GM21381 (cell line): ENCODE measurements around the gene C1QTNF9.
"Not testable (repeated sequence)": the region's sequence is repeated elsewhere in the genome, so short reads cannot be mapped to it uniquely, and the experiment has no call there.

ENCODE experiments used
- ATAC-seq: cut with Tn5 transposase; IDR thresholded peaks from one replicate; pipeline ENCODE4 v1.9.1; 2021; ENCODE audit warnings: mild to moderate bottlenecking, moderate library complexity; ENCODE audit not compliant: unreplicated experiment

Gene C1QTNF9

DNA sequence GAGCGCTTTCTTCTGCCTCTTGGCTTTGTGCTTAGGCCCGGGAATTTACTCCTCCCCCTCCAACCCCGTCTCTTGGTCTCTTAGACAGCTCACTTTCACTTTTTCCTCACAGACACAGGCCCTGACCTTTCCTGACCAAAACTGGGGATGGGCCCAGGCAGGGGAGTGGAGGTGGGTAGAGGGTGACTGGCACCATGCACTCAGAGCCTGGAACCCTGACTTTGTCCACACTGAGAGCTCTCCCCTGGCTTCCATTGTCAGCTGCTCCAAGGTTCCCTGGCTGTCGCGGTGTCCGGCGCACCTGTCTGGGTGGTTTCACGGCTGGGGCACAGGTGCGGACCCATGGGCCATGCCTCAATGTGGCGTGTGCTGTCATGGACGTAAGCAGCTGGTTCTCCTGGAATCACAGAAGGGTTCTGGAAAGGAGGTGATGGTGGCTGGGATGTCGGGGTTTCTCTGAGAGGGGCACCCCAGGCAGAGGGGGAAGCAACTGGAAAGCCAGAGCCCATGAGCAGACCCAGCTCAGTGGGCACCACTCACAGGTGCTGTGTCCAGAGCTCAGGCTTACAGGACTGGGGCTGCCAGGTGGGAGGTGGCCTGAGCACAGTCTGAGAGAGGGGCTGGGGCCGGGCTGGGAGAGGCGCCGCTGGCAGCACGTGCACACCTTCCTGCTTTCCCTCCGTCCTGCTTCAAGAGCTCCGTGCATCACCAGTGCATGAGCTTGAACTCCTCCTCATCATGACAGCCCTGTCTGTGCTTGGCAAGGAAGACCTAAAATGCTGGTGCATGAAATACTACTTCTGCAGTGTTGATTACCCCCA is 28.0 kb upstream of the C1QTNF9 start:
- ATAC-seq = no peak

DNA sequence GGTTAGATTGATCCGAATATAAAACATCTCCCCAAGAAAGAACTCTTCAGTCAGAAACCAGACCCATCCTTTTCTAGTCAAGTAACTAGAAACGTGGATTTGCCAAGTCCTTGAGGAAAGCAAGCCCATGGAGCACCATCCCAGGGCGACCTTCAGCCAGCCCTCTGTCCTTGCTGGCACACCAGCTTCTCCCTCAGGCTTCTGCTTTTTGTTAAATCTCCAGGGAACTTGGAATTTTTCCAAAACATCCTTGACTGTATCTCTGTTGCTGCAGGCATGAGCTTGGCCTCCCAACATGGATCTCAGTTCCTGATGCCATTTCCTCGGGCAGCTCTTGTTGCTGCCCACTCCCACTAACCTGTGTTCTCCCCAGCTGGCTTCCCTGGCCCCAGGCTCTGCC is 27.1 kb upstream of the C1QTNF9 start:
- no peak for ATAC-seq

DNA sequence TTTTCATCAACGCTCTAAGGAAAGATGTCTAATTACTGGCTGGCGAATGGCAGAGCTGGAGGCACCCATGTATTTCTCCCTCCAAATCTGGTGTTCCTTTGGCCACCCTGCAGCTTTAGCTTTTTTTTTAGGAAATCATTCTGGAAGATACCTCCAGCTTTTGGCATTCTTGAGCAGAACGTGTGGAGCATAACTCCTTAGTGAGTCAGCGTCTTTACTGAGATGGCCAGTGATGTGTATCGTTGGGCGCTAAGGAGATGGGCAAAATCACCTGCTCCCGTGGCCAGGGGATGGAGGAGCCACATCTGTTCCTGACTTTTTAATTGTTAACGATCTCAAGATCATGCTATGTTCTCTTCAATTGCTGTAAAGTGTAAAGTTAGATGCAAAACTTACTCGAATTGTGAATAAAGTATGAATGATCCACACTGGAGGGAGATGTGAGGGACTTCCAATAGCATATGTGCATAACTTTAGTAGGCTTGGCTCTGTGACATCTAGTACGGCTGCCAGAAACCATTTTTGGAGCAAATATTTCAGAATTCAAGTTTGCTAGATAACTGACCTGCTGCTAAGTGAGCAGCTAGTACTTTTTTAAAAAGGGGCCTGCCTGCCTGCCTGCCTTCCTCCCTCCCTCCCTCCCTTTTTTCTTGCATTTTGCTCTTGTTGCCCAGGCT is 24.4 kb upstream of the C1QTNF9 start:
- no peak for ATAC-seq

DNA sequence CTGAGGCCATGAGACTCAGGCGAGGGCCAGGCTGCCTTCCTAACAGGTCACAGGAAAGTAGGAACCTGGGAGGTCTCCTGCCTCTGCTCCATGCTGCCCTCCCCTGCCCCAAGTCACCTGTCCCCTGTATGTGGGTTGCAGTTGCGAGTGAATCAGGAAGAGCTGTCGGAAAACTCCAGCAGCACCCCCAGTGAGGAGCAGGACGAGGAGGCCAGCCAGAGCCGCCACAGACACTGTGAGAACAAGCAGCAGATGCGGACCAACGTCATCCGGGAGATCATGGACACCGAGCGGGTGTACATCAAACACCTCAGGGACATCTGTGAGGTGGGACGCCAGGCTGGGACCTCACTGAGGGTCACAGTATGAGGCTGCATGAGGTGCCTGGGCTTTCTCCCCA is 22.8 kb upstream of the C1QTNF9 start:
- ATAC-seq = no peak

DNA sequence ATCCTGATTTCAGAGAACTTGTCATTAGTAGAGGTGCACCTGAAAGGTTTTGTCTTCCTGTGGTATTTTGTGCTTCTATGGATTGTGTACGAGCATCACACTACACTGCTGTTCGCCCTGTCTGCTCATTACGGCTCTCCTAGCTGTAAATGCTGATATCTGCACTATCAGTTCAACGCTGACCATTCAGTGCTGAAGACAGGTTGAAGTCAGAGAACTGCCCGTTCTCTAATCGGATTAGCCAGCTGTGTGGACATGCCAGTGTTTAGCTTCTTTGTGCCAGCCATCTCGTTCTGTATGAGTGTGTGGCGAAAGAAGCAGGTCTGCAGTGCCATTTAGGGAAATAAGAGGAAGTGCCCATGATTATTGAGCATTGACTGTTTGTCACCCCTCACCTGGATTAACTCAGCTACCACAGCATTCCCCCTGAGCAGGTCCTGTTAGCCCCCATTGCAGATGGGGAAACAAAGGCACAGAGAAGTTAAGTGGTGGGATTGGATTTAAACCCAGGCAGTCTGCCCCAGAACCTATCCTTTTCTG is 21.6 kb upstream of the C1QTNF9 start:
- ATAC-seq = no peak

DNA sequence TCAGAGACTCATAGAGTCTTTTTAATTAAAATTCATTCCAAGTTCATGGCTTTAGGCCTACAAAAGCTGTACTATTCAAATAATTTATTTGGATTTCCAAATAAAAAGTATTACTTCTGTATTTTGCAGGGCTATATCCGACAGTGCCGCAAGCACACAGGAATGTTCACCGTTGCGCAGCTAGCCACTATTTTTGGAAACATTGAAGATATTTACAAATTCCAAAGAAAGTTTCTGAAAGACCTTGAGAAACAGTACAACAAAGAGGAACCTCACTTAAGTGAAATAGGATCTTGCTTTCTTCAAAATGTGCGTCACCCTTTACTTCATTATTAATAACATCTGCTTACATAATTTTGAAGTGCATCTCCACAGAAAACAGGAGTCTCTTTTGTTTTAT is 20.5 kb upstream of the C1QTNF9 start:
- ATAC-seq = no peak

DNA sequence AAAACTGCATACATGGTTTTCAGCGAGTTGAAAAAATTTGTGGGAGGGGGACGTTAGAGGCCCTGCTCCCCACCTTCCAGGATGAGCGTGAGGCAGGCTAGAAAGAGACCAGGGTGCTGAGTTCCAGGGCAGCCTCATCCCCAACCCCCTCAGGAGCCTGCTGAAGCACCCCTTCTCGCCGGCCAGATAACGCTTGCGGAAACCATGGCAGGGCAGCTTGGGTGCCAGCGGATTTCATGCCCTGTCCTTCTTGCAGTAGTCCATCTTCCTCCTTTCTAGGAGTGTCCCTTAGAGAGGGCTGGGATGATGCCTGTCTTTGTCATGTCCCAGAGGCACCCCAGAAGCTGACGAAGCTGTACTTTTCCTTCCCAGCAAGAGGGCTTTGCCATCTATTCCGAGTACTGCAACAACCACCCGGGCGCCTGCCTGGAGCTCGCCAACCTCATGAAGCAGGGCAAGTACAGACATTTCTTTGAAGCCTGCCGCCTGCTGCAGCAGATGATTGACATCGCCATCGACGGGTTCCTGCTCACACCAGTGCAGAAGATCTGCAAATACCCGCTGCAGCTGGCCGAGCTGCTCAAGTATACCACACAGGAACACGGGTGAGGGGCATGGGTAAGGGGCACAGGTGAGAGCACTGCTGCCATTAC is 19.0 kb upstream of the C1QTNF9 start:
- ATAC-seq = no peak

DNA sequence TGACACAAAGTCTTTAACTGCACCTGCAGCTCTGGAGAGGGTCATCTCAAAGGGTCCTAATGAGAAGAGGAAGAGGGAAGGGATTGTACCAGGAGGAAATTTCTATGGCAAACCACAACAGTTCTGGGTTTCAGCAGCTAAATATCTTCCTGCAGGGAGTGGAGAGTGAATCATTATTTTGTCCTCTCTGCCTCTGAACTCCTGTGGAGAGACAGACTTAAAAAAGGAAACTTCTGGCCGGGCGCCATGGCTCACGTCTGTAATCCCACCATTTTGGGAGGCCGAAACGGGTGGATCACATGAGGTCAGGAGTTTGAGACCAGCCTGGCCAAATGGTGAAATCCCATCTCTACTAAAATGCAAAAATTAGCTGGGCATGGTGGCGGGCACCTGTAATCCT is 16.9 kb upstream of the C1QTNF9 start:
- no peak for ATAC-seq

DNA sequence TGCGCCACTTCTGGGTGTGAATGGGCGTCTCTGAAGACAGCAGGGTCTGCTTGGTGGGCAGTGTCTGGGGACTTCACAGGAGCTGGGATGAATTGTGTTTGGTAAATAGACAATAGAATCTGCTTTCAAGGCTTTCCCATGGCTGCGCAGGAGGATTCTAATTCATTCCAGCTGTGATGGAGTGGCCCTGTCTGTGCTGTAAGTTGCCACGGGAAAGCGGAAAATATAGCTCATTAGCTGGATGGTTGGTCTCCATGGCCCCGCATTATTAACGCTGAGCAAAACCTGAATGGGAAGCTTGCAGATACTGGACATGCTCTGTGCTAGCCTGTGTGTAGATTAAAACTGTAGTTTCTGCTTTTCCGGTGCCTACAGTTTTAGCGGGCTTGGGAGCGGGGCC is 15.6 kb upstream of the C1QTNF9 start:
- ATAC-seq = no peak

DNA sequence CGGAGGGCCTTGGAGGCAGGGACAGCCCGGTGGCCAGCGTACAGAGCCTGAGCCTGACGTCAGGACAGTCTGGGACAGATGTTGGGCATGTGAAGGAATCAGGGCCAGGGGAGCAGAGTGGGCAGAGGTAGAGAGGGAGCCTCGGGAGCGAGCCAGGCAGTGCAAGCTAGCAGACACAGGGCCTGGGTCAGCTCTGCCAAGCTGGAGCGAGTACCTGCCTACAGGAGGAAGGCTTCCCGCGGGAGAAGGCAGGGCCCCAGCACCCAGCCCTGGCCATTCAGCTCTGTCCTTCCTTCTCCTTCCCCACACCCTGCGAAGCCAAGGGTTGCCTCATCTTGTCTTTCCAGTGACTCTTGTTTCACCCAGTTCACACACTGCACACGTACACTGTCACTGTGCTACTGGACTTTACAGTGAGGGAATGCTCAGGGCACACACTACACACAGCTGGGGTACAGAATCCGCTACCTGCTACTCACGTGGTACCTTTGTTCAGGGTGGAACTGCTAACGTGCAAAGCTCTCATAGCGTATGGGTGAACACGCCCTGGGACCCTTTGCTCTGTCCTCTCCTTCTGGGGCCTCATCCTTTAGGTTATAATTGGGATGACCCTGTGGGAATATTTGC is 9.8 kb upstream of the C1QTNF9 start:
- ATAC-seq = no peak

DNA sequence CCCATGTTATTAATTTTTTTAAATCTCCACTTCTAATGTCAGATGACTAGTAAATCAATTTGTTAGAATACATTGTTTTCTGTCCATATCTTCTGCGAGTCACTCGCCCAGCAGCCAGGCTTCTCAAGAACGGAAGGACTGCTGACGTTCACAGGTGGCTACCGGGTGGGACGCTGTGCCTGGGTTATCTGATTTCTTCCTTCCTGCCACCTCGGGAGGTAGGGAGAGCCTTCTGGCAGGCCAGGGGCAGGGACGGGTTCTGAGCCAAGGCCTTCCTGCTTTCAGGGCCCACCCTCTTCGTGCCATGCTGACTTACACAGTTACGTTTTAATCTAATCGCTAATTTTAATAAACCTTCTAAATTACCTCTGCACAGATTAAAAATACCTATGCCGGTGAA is 7.9 kb upstream of the C1QTNF9 start:
- no peak for ATAC-seq

DNA sequence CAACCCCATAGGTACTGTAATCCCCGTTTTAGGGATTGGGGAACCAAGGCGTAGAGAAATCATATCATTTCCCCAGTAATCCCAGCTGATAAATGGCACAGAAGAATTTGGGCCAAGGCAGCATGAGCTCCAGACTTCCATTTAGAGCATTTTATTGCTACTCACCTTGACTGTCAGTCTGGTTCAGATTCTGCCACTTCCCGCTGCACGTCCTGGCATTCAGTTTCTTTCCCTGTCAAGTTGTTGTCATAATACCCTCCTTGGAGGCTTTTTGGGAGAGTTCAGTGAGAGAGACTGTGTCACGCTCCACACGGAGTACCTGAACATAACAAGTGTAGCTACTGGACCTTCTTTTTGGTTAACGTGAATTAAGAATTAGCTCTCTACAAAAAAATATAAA is 7.5 kb upstream of the C1QTNF9 start:
- no peak for ATAC-seq

DNA sequence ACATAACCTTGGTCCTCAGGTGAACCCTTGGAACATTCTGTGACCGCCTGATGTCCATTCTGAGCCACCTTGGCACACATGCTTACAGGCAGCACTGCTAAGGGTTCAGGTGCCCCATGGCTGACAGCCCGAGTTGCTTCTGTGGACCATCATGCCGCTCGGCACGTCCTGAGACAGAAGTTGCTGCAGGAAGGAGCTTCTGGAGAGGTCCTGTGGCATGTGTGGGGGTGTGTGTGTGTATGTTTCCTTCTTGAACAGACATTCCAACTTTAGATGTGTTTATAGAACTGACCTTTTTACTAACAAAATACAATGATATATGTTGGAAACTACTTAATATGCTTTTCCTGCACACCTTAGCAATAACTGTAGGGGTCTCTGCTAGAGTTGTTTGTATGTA is 4.8 kb upstream of the C1QTNF9 start:
- no peak for ATAC-seq

DNA sequence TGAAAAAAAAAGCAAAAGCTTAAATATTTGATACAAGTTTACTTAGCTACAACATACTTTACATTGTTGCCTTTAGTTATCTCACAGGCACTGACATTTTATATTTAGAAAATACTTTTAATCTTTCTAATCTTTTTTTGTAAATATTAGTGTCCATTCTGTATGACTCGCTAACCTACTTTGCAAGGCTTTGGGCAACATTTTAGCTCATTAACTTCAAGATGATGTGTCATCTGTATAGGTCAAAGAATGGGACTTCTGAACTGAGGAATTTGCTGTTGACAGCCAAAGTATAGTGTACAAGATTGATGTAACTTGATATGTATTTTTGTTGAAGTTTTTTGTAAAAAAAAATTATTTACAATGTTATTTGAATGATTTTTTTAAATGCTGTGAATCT is 2.7 kb upstream of the C1QTNF9 start:
- ATAC-seq = no peak

DNA sequence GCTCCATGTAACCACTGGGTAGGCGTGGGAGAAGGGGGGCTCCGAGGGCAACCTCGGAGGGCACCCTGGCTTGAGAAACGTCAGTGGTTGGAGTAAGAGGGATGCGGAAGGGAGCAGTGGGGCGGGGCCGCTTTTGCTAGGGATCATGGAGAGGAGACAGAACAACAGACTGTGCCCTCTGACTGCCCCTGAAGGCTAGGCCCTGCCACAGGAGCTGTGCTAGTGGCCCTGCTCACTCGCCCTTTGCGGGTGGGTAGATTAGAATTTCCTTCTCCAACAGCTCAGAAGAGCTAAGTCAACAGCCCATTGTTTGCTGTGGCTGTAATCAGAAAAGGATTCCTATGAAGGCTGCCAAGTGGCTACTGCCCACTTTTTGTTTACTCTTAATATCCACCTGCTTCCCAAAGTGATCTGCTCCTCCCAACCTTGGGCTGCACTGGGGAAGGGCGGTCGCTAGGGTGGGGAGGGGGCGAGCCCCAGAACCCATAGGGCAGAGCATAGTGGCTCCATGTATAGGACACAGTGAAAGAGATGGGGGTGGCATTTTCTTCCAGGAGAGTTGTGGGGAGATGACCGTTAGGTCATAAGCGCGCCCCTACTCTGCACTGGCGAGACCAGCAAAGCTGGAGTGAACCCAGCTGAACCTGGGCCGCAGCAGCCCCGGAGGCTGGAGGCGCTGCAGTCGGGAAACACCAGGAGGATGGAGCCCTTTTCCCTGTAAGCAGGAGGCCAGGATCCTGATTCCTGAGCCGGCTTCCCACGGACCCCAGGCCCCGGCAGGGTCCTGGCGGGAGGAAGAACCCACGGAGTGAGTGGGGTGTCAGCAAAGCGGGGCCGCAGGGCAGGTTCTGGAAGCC is 1.9 kb upstream of the C1QTNF9 start:
- no peak for ATAC-seq

DNA sequence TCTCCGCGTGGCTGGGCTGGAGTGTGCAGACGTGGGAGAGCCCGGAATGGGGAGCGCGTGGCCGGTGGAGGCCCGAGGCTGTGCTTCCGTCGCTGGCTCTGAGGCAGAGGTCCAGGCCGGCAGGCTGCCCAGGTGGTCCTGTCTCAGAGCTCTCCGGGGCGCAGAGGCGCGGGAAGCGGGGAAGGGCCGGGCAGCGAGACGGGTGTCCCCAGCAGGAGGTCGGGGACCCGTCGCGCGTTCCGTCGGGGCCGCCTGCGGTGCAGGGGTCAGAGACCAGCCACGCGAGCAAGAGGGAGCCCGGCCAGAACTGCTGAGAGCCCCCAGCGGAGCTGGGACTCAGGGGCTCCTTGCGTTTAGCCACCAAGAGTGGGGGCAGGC is 1.3 kb upstream of the C1QTNF9 start:
- ATAC-seq = no peak

DNA sequence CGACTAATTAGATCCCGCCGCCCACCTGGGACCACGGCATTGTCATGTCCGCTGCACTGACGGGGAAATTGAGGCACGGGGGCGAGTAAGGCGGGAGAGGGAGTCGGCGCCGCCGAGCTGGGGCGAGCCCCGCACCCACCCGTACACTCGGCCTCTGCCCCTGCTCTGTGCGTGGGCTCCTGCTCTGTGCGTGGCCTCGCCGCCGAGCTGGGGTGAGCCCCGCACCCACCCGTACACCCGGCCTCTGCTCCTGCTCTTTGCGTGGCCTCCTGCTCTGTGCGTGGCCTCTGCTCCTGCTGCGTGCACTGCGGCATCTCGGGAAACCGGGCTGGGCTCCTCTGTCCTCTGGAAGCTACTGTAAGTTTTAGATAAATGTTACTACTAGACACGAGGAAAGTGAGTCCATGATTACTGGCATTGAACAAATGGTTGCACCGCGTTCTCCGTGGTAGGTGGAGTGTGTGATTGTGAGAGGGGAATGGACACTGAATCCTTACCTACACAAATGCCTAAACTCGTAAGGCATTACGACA is 826 bp upstream of the C1QTNF9 start:
- ATAC-seq = no peak

DNA sequence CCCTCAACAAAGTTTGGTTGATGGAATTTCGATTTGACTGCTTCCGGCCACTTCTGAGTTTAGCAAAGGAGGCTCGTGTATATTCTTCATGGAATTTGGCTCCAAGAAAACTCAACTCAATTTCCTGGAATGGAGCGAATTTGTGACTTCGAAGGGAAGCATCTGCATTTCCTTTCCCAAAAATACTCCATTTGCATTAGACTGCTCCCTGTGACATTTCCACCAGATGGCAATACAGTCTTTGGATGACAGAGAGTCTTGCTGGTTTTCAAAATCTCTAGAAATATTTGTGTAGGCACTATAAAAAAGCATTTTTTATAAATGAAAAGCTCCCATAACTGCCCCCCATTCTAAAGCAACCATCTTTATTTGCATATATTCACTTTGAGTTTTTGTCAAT is 4.1 kb downstream of the C1QTNF9 start:
- no peak for ATAC-seq

DNA sequence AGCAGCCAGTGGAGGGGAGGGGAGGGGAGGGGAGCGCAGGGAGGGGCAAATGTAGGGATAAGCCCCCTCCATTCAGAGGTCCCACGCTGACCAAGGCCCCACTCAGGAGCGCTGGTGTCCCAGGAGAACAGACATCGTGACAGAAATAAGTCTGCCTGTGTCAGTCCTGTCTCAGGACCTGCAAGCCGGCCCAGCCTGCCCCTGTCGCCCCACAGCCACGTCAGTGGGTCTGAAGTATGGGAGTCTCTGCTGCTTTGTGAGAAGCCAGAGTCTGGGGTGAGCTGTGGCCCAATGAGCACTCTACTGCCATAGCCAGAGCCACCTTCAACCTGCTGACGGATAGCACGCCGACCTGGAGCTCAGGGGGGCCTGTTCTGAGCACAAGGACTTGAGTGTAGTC is 8.5 kb downstream of the C1QTNF9 start:
- not testable (repeated sequence) for ATAC-seq

DNA sequence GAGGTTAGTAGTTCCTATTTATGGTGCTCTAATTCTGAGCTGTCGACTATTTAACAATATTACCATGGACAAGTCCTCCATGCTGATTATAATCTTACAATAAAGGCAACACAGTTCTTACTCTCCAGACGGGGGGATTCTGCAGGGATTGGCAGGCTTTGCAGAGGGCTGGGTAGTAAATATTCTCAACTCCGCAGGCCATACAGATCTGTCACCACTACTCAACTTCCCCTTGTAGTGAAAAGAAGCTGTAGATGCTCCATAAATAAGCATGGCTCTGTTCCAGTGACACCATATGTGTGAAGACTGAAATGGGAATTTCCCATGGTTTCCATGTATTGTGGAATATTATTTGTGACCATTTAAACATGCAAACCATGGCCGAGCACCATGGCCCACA is 9.5 kb downstream of the C1QTNF9 start:
- not testable (repeated sequence) for ATAC-seq
